ENCODE results near the gene SEM1.
"Not testable (repeated sequence)": the region's sequence is repeated elsewhere in the genome, so short reads cannot be mapped to it uniquely, and the experiment has no call there.

SEM1 gene

GRCh38 chr7:96728139-96728538 is 18.5 kb upstream of the SEM1 start:
- no peak overlapping the region for H3K27ac ChIP-seq (ENCODE audit: insufficient read depth, low read depth, low read length, poor library complexity, severe bottlenecking)
- H3K4me1 ChIP-seq (ENCODE audit: control insufficient read depth, insufficient read depth, low read length), result no peaks in the 10 kb centered on the region
- no peaks in the 10 kb centered on the region for H3K36me3 ChIP-seq (ENCODE audit: control insufficient read depth, insufficient read depth, low read length)
- WGBS, 2 experiments, result 92 to 93% methylated on average over 4 of the region's 4 CpGs
- H3K4me3 ChIP-seq (ENCODE audit: insufficient read depth, low read depth, low read length), result no peak overlapping the region
- no peaks in the 10 kb centered on the region for H3K9me3 ChIP-seq (ENCODE audit: control insufficient read depth, low read length)
- no peaks in the 10 kb centered on the region for H3K27me3 ChIP-seq (ENCODE audit: control insufficient read depth, insufficient read depth, low read length, poor library complexity, severe bottlenecking)

GRCh38 chr7:96727534-96728088 is 18.0 kb upstream of the SEM1 start:
- no peaks in the 10 kb centered on the region for H3K27me3 ChIP-seq (ENCODE audit: control insufficient read depth, insufficient read depth, low read length, poor library complexity, severe bottlenecking)

GRCh38 chr7:96723622-96724021 is 14.0 kb upstream of the SEM1 start:
- 46 to 47% methylated on average over 3 to 4 of the region's 4 CpGs for WGBS, 2 experiments
- H3K27me3 ChIP-seq (ENCODE audit: control insufficient read depth, insufficient read depth, low read length, poor library complexity, severe bottlenecking), result no peaks in the 10 kb centered on the region
- no peak overlapping the region for H3K4me3 ChIP-seq (ENCODE audit: insufficient read depth, low read depth, low read length)
- H3K4me1 ChIP-seq (ENCODE audit: control insufficient read depth, insufficient read depth, low read length), result no peaks in the 10 kb centered on the region
- H3K36me3 ChIP-seq (ENCODE audit: control insufficient read depth, insufficient read depth, low read length), result no peaks in the 10 kb centered on the region
- no peak overlapping the region for H3K27ac ChIP-seq (ENCODE audit: insufficient read depth, low read depth, low read length, poor library complexity, severe bottlenecking)
- H3K9me3 ChIP-seq (ENCODE audit: control insufficient read depth, low read length), result no peaks in the 10 kb centered on the region

More at GRCh38 chr7:96727534-96728088, 18.0 kb upstream of the SEM1 start:
- 83 to 87% methylated on average over 3 of the region's 3 CpGs for WGBS, 2 experiments
- Histone ChIP-seq H3K4me1 (ENCODE audit: control insufficient read depth, insufficient read depth, low read length) (no peaks in the 10 kb centered on the region), H3K4me3 (ENCODE audit: insufficient read depth, low read depth, low read length) (no peak overlapping the region), H3K36me3 (ENCODE audit: control insufficient read depth, insufficient read depth, low read length) (no peaks in the 10 kb centered on the region), H3K27ac (ENCODE audit: insufficient read depth, low read depth, low read length, poor library complexity, severe bottlenecking) (no peak overlapping the region), H3K9me3 (ENCODE audit: control insufficient read depth, low read length) (no peaks in the 10 kb centered on the region)

- H3K9me3 ChIP-seq (ENCODE audit: control insufficient read depth, low read length); H3K27ac ChIP-seq (ENCODE audit: insufficient read depth, low read depth, low read length, poor library complexity, severe bottlenecking); H3K4me1 ChIP-seq (ENCODE audit: control insufficient read depth, insufficient read depth, low read length); H3K27me3 ChIP-seq (ENCODE audit: control insufficient read depth, insufficient read depth, low read length, poor library complexity, severe bottlenecking); H3K36me3 ChIP-seq (ENCODE audit: control insufficient read depth, insufficient read depth, low read length); H3K4me3 ChIP-seq (ENCODE audit: insufficient read depth, low read depth, low read length): not testable (repeated sequence)
- WGBS, 2 experiments, result 85 to 86% methylated on average over 2 of the region's 2 CpGs
These were observed 13.3 kb upstream of the SEM1 start for GRCh38 chr7:96722928-96723327.

DNA sequence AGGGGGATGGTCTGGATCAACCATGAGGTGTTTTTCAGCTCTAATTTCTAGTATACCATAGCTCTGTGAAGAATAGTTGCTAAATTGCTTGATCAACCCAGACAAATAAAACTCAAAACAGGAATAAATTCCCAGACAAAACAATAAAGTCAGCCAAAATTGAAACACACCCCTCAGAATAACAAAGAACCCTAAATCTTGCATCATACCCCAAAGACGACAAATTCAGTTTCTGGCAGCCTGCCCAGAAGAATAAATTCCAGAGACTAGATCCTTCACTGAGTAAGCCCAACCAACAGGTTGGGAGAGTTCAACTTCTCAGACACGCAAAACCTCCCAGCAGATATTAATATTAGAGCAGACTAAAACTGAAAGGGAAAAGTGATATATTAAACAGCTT is 11.2 kb upstream of the SEM1 start:
- Histone ChIP-seq H3K9me3 (ENCODE audit: control insufficient read depth, low read length) (no peaks in the 10 kb centered on the region), H3K4me3 (ENCODE audit: insufficient read depth, low read depth, low read length) (no peak overlapping the region), H3K27ac (ENCODE audit: insufficient read depth, low read depth, low read length, poor library complexity, severe bottlenecking) (no peak overlapping the region), H3K27me3 (ENCODE audit: control insufficient read depth, insufficient read depth, low read length, poor library complexity, severe bottlenecking) (no peaks in the 10 kb centered on the region), H3K4me1 (ENCODE audit: control insufficient read depth, insufficient read depth, low read length) (no peaks in the 10 kb centered on the region), H3K36me3 (ENCODE audit: control insufficient read depth, insufficient read depth, low read length) (no peaks in the 10 kb centered on the region)
- WGBS, 2 experiments, result 99 to 100% methylated on average over 1 to 2 of the region's 2 CpGs

DNA sequence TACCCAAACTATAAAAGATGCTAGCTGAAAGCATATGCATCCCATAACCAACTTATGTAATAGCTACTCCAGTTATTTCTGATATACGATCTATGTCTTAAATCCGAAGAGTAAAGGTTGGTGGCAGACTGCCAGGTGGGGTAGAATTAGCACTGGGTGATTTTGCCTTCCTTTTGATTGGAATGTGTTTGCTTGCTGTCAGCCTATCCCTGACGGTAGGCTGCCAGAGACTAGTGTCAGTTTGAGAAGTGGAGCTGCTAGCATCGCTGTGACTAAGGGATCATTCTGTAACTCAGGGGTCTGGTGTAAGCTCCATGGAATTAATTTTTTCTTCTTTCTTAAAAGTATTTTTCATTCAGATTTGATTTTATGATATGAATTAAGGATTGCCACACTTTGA is 9.5 kb upstream of the SEM1 start:
- WGBS, 2 experiments, result 69 to 74% methylated on average over 3 to 4 of the region's 4 CpGs
- H3K27ac ChIP-seq (ENCODE audit: insufficient read depth, low read depth, low read length, poor library complexity, severe bottlenecking), result no peak overlapping the region
- H3K4me3 ChIP-seq (ENCODE audit: insufficient read depth, low read depth, low read length), result no peak overlapping the region
- H3K36me3 ChIP-seq (ENCODE audit: control insufficient read depth, insufficient read depth, low read length), result no peaks in the 10 kb centered on the region
- H3K4me1 ChIP-seq (ENCODE audit: control insufficient read depth, insufficient read depth, low read length), result no peaks in the 10 kb centered on the region
- H3K27me3 ChIP-seq (ENCODE audit: control insufficient read depth, insufficient read depth, low read length, poor library complexity, severe bottlenecking), result no peaks in the 10 kb centered on the region
- H3K9me3 ChIP-seq (ENCODE audit: control insufficient read depth, low read length), result no peaks in the 10 kb centered on the region

GRCh38 chr7:96718107-96719003 is 8.7 kb upstream of the SEM1 start:
- Histone ChIP-seq H3K4me1 (ENCODE audit: control insufficient read depth, insufficient read depth, low read length) (no peaks in the 10 kb centered on the region), H3K36me3 (ENCODE audit: control insufficient read depth, insufficient read depth, low read length) (no peaks in the 10 kb centered on the region), H3K9me3 (ENCODE audit: control insufficient read depth, low read length) (no peaks in the 10 kb centered on the region), H3K4me3 (ENCODE audit: insufficient read depth, low read depth, low read length) (no peak overlapping the region), H3K27me3 (ENCODE audit: control insufficient read depth, insufficient read depth, low read length, poor library complexity, severe bottlenecking) (no peaks in the 10 kb centered on the region), H3K27ac (ENCODE audit: insufficient read depth, low read depth, low read length, poor library complexity, severe bottlenecking) (no peak overlapping the region)
- 98 to 100% methylated on average over 1 to 2 of the region's 3 CpGs for WGBS, 2 experiments

- no peaks in the 10 kb centered on the region for H3K9me3 ChIP-seq (ENCODE audit: control insufficient read depth, low read length)
- H3K4me1 ChIP-seq (ENCODE audit: control insufficient read depth, insufficient read depth, low read length), result peaks cover 5% of the 10 kb centered on the region
- H3K27me3 ChIP-seq (ENCODE audit: control insufficient read depth, insufficient read depth, low read length, poor library complexity, severe bottlenecking), result no peaks in the 10 kb centered on the region
- H3K27ac ChIP-seq (ENCODE audit: insufficient read depth, low read depth, low read length, poor library complexity, severe bottlenecking), result no peak overlapping the region
- no peaks in the 10 kb centered on the region for H3K36me3 ChIP-seq (ENCODE audit: control insufficient read depth, insufficient read depth, low read length)
- no peak overlapping the region for H3K4me3 ChIP-seq (ENCODE audit: insufficient read depth, low read depth, low read length)
- WGBS, 2 experiments, result 90 to 98% methylated on average over 3 of the region's 3 CpGs
These were observed 3.4 kb upstream of the SEM1 start for GRCh38 chr7:96713037-96713436.

- Histone ChIP-seq H3K4me1 (ENCODE audit: control insufficient read depth, insufficient read depth, low read length) (peaks cover 5% of the 10 kb centered on the region), H3K4me3 (ENCODE audit: insufficient read depth, low read depth, low read length) (no peak overlapping the region), H3K27me3 (ENCODE audit: control insufficient read depth, insufficient read depth, low read length, poor library complexity, severe bottlenecking) (no peaks in the 10 kb centered on the region), H3K36me3 (ENCODE audit: control insufficient read depth, insufficient read depth, low read length) (no peaks in the 10 kb centered on the region), H3K27ac (ENCODE audit: insufficient read depth, low read depth, low read length, poor library complexity, severe bottlenecking) (no peak overlapping the region), H3K9me3 (ENCODE audit: control insufficient read depth, low read length) (no peaks in the 10 kb centered on the region)
- WGBS, 2 experiments, result 80 to 100% methylated on average over 1 of the region's 2 CpGs
These were observed 898 bp upstream of the SEM1 start for GRCh38 chr7:96710544-96710943.

- WGBS, 2 experiments, result 77 to 88% methylated on average over 4 to 5 of the region's 5 CpGs
- Histone ChIP-seq H3K4me3 (ENCODE audit: insufficient read depth, low read depth, low read length) (peak overlapping the region; percentile 90), H3K27me3 (ENCODE audit: control insufficient read depth, insufficient read depth, low read length, poor library complexity, severe bottlenecking) (no peaks in the 10 kb centered on the region), H3K27ac (ENCODE audit: insufficient read depth, low read depth, low read length, poor library complexity, severe bottlenecking) (no peak overlapping the region), H3K4me1 (ENCODE audit: control insufficient read depth, insufficient read depth, low read length) (peaks cover 5% of the 10 kb centered on the region), H3K9me3 (ENCODE audit: control insufficient read depth, low read length) (no peaks in the 10 kb centered on the region), H3K36me3 (ENCODE audit: control insufficient read depth, insufficient read depth, low read length) (no peaks in the 10 kb centered on the region)
These were observed 774 bp downstream of the SEM1 start for GRCh38 chr7:96708872-96709271.

Measured in ectodermal cell (in vitro differentiated cells).